ENCODE measurements around the gene MYO18B.

The MYO18B gene

DNA sequence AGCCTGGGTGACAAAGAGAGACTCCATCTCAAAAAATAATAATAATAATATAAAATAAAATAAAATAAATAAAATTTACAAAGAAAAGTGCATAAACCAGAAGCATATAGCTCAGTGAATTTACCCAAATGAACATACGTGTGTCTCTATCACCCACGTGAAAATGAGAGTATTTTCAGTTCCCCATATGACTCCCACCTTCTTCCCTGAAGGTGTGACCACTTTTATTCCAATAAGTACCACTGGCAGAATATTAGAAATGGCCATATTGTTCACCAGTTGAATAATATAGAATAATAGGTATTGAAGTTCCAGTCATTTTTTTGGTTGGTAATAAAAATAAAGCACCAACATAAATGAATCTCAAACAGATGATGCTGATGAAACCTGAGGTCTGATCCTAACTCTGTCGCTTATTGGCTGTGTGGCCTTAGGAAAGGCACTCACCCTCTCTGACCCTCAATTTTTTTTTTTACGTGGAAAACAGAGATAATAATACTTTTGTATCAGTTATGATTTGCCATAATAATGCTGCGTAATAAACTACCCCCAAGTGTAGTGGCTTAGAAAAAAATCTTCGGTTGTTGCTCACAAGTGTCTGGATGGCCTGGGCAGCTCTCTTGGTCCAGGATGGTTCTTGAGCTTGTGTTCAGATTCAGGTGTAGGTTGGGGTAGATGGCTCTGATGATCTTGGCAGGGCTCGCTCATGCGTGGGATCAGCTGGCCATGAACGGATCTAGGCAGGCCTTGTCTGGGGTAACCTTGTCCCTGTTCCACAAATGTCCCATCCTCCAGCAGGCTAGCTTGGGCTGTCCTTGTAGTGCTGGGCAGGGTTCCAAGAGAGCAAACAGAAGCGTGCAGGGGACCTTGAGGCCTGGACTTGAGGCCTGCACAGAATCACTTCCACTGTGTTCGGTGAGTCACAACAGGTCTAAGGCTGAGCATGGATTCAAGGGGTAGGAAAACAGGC is 88.1 kb downstream of the MYO18B start:
- Histone ChIP-seq H3K4me3 (ENCODE audit: low read length) (no peak overlapping the region), H3K9ac (ENCODE audit: low read length) (no peak overlapping the region), H3K4me1 (ENCODE audit: control insufficient read depth, insufficient read depth, low read length) (no peaks in the 10 kb centered on the region), H3K27me3 (replicated peaks; ENCODE audit: control insufficient read depth, insufficient read depth, low read length) (peaks cover 3% of the 10 kb centered on the region), H3K36me3 (ENCODE audit: control insufficient read depth, insufficient read depth, low read length, severe bottlenecking) (no peaks in the 10 kb centered on the region), H3K9me3 (ENCODE audit: control insufficient read depth, low read length) (peaks cover 6% of the 10 kb centered on the region)
- no peak for DNase-seq (ENCODE audit: low read depth)

- no peak for DNase-seq (ENCODE audit: low read depth)
- Histone ChIP-seq H3K4me3 (ENCODE audit: low read length) (no peak overlapping the region), H3K36me3 (ENCODE audit: control insufficient read depth, insufficient read depth, low read length, severe bottlenecking) (no peaks in the 10 kb centered on the region), H3K9ac (ENCODE audit: low read length) (no peak overlapping the region), H3K4me1 (ENCODE audit: control insufficient read depth, insufficient read depth, low read length) (no peaks in the 10 kb centered on the region), H3K27me3 (replicated peaks; ENCODE audit: control insufficient read depth, insufficient read depth, low read length) (no peaks in the 10 kb centered on the region), H3K9me3 (ENCODE audit: control insufficient read depth, low read length) (peaks cover 6% of the 10 kb centered on the region)
Observed at GRCh38 chr22:25833091-25833490, 91.1 kb downstream of the MYO18B start.

GRCh38 chr22:25833676-25834075 is 91.7 kb downstream of the MYO18B start:
- DNase-seq (ENCODE audit: low read depth): no peak
- Histone ChIP-seq H3K9me3 (ENCODE audit: control insufficient read depth, low read length) (peaks cover 6% of the 10 kb centered on the region), H3K4me3 (ENCODE audit: low read length) (no peak overlapping the region), H3K4me1 (ENCODE audit: control insufficient read depth, insufficient read depth, low read length) (no peaks in the 10 kb centered on the region), H3K36me3 (ENCODE audit: control insufficient read depth, insufficient read depth, low read length, severe bottlenecking) (no peaks in the 10 kb centered on the region), H3K27me3 (replicated peaks; ENCODE audit: control insufficient read depth, insufficient read depth, low read length) (no peaks in the 10 kb centered on the region), H3K9ac (ENCODE audit: low read length) (no peak overlapping the region)

DNA sequence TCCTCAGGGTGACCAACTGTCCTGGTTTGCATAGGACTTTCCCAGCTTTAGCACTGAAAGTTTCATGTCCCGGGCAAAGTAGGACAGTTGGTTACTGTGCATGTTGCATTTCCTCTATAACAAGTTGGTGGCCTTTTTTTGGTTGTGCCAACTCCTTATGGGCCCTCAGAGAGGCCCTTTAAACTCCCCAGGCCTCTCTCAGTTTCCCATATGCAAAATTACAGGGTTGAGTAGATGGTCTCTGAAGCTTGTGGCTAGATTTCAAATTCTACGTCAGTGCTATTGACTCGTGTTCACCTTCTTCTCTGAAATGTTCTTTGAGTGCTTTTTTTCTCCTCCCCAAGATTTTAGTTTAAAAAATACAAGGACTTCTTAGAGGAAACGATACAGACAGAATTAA is 92.5 kb downstream of the MYO18B start:
- peaks cover 2% of the 10 kb centered on the region for H3K27me3 ChIP-seq (replicated peaks; ENCODE audit: control insufficient read depth, insufficient read depth, low read length)

GRCh38 chr22:25835348-25835747 is 93.4 kb downstream of the MYO18B start:
- peaks cover 3% of the 10 kb centered on the region for H3K27me3 ChIP-seq (replicated peaks; ENCODE audit: control insufficient read depth, insufficient read depth, low read length)
- H3K4me1 ChIP-seq (ENCODE audit: control insufficient read depth, insufficient read depth, low read length): no peaks in the 10 kb centered on the region
- H3K9me3 ChIP-seq (ENCODE audit: control insufficient read depth, low read length): peaks cover 3% of the 10 kb centered on the region
- no peak for DNase-seq (ENCODE audit: low read depth)
- no peak overlapping the region for H3K9ac ChIP-seq (ENCODE audit: low read length)
- no peak overlapping the region for H3K4me3 ChIP-seq (ENCODE audit: low read length)
- H3K36me3 ChIP-seq (ENCODE audit: control insufficient read depth, insufficient read depth, low read length, severe bottlenecking): no peaks in the 10 kb centered on the region

More for the DNA sequence above, 92.5 kb downstream of the MYO18B start:
- Histone ChIP-seq H3K36me3 (ENCODE audit: control insufficient read depth, insufficient read depth, low read length, severe bottlenecking) (no peaks in the 10 kb centered on the region), H3K4me3 (ENCODE audit: low read length) (no peak overlapping the region), H3K9ac (ENCODE audit: low read length) (no peak overlapping the region), H3K4me1 (ENCODE audit: control insufficient read depth, insufficient read depth, low read length) (no peaks in the 10 kb centered on the region), H3K9me3 (ENCODE audit: control insufficient read depth, low read length) (peaks cover 6% of the 10 kb centered on the region)
- DNase-seq (ENCODE audit: low read depth): no peak

- H3K9me3 ChIP-seq (ENCODE audit: control insufficient read depth, low read length): no peaks in the 10 kb centered on the region
- no peak for DNase-seq (ENCODE audit: low read depth)
- H3K9ac ChIP-seq (ENCODE audit: low read length): no peak overlapping the region
- H3K27me3 ChIP-seq (replicated peaks; ENCODE audit: control insufficient read depth, insufficient read depth, low read length): peaks cover 9% of the 10 kb centered on the region
- no peaks in the 10 kb centered on the region for H3K36me3 ChIP-seq (ENCODE audit: control insufficient read depth, insufficient read depth, low read length, severe bottlenecking)
- H3K4me3 ChIP-seq (ENCODE audit: low read length): no peak overlapping the region
- no peaks in the 10 kb centered on the region for H3K4me1 ChIP-seq (ENCODE audit: control insufficient read depth, insufficient read depth, low read length)
Observed at GRCh38 chr22:25837288-25837900, 95.4 kb downstream of the MYO18B start.

DNA sequence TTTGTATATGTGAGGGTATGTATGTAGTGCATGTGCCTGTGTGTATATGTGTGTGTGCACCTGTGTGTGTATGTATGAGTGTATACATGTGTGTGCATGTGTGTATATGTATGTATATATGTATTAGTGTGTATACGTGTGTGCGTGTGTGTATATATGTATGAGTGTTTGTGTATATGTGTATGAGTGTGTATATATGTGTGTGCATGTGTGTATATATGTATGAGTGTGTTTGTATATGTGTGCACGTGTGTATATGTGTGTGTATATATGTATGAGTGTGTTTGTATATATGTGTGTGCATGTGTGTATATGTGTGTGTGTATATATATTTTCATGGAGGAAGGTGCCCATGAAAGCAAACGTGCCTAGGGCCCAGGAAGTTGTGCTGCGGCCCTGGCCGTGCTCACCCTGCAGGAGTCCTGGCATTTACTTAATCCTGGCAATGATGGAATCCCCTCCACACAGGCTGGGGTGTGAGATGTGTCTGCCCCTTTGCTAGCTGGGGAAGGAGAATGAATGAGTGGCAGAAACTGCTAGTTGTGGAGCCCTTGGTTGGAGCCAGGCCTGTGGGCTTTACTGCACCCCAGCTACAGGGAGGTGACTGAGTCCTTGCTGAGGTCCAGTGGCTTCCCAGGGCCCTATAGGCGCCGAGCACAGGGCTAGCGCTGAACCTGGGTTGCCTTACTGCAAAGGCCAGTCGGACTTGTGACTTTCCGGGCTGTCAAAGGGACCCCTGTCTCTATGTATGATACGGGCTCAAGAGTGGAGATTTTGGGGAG is 97.2 kb downstream of the MYO18B start:
- Histone ChIP-seq H3K27me3 (replicated peaks; ENCODE audit: control insufficient read depth, insufficient read depth, low read length) (peaks cover 9% of the 10 kb centered on the region), H3K9ac (ENCODE audit: low read length) (no peak overlapping the region), H3K4me1 (ENCODE audit: control insufficient read depth, insufficient read depth, low read length) (no peaks in the 10 kb centered on the region), H3K9me3 (ENCODE audit: control insufficient read depth, low read length) (no peaks in the 10 kb centered on the region), H3K4me3 (ENCODE audit: low read length) (no peak overlapping the region), H3K36me3 (ENCODE audit: control insufficient read depth, insufficient read depth, low read length, severe bottlenecking) (no peaks in the 10 kb centered on the region)
- no peak for DNase-seq (ENCODE audit: low read depth)

- no peak overlapping the region for H3K4me3 ChIP-seq (ENCODE audit: low read length)
- DNase-seq (ENCODE audit: low read depth): no peak
- H3K9ac ChIP-seq (ENCODE audit: low read length): no peak overlapping the region
- H3K36me3 ChIP-seq (ENCODE audit: control insufficient read depth, insufficient read depth, low read length, severe bottlenecking): no peaks in the 10 kb centered on the region
- H3K27me3 ChIP-seq (replicated peaks; ENCODE audit: control insufficient read depth, insufficient read depth, low read length): peaks cover 9% of the 10 kb centered on the region
- no peaks in the 10 kb centered on the region for H3K4me1 ChIP-seq (ENCODE audit: control insufficient read depth, insufficient read depth, low read length)
- H3K9me3 ChIP-seq (ENCODE audit: control insufficient read depth, low read length): no peaks in the 10 kb centered on the region
Observed at GRCh38 chr22:25839755-25840154, 97.8 kb downstream of the MYO18B start.

DNA sequence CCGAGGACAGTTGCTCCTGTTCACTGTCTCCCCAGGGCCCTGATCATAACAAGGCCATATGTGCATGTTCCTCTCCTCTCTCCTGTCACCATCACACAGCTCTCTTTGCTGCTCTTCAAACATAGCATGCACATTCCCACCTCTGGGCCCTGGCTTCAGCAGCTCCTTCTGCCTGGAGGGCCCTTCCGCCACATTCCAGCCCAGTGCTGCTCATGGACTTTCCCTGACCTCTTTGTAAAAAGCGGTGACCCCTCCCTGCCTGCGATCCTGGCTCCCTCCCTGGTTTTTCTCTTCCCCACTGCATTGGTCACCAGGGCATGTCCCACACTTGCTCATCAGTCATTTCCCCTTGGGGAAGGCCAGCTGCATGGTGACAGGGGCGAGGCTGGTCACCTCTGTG is 98.2 kb downstream of the MYO18B start:
- Histone ChIP-seq H3K9ac (ENCODE audit: low read length) (no peak overlapping the region), H3K4me1 (ENCODE audit: control insufficient read depth, insufficient read depth, low read length) (no peaks in the 10 kb centered on the region), H3K4me3 (ENCODE audit: low read length) (no peak overlapping the region), H3K9me3 (ENCODE audit: control insufficient read depth, low read length) (no peaks in the 10 kb centered on the region), H3K36me3 (ENCODE audit: control insufficient read depth, insufficient read depth, low read length, severe bottlenecking) (no peaks in the 10 kb centered on the region), H3K27me3 (replicated peaks; ENCODE audit: control insufficient read depth, insufficient read depth, low read length) (peaks cover 9% of the 10 kb centered on the region)
- no peak for DNase-seq (ENCODE audit: low read depth)

- DNase-seq (ENCODE audit: low read depth): no peak
- no peaks in the 10 kb centered on the region for H3K36me3 ChIP-seq (ENCODE audit: control insufficient read depth, insufficient read depth, low read length, severe bottlenecking)
- H3K27me3 ChIP-seq (replicated peaks; ENCODE audit: control insufficient read depth, insufficient read depth, low read length): peaks cover 9% of the 10 kb centered on the region
- no peak overlapping the region for H3K4me3 ChIP-seq (ENCODE audit: low read length)
- no peaks in the 10 kb centered on the region for H3K9me3 ChIP-seq (ENCODE audit: control insufficient read depth, low read length)
- H3K4me1 ChIP-seq (ENCODE audit: control insufficient read depth, insufficient read depth, low read length): no peaks in the 10 kb centered on the region
- H3K9ac ChIP-seq (ENCODE audit: low read length): no peak overlapping the region
Observed at GRCh38 chr22:25840891-25841290, 98.9 kb downstream of the MYO18B start.

- H3K4me1 ChIP-seq (ENCODE audit: control insufficient read depth, insufficient read depth, low read length): no peaks in the 10 kb centered on the region
- H3K27me3 ChIP-seq (replicated peaks; ENCODE audit: control insufficient read depth, insufficient read depth, low read length): peaks cover 9% of the 10 kb centered on the region
- H3K36me3 ChIP-seq (ENCODE audit: control insufficient read depth, insufficient read depth, low read length, severe bottlenecking): no peaks in the 10 kb centered on the region
- no peak for DNase-seq (ENCODE audit: low read depth)
- H3K4me3 ChIP-seq (ENCODE audit: low read length): no peak overlapping the region
- H3K9me3 ChIP-seq (ENCODE audit: control insufficient read depth, low read length): no peaks in the 10 kb centered on the region
- no peak overlapping the region for H3K9ac ChIP-seq (ENCODE audit: low read length)
Observed at GRCh38 chr22:25841775-25842174, 99.8 kb downstream of the MYO18B start.

Data from adipocyte (in vitro differentiated cells).